ENCODE measurements around the gene RIPOR2.

DNA sequence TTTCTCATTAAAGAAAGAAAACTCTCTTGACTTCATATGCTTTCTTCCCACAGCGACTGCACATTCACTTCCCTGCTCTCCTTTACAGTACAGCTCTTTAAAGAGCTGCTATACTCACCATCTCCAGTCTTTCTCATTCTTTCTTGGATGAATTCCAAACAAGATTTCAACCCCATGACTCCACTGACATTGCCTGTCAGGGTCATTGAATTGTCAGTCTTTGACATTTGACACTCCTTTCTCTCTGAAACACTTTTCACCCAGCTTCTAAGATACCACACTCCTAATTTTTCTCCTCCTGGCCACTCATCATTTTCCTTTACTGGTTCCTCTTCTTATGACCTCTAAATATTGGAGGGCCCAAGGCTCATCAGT lies 136.2 kb downstream of the RIPOR2 start:
- TF ChIP-seq, protein P1, sequence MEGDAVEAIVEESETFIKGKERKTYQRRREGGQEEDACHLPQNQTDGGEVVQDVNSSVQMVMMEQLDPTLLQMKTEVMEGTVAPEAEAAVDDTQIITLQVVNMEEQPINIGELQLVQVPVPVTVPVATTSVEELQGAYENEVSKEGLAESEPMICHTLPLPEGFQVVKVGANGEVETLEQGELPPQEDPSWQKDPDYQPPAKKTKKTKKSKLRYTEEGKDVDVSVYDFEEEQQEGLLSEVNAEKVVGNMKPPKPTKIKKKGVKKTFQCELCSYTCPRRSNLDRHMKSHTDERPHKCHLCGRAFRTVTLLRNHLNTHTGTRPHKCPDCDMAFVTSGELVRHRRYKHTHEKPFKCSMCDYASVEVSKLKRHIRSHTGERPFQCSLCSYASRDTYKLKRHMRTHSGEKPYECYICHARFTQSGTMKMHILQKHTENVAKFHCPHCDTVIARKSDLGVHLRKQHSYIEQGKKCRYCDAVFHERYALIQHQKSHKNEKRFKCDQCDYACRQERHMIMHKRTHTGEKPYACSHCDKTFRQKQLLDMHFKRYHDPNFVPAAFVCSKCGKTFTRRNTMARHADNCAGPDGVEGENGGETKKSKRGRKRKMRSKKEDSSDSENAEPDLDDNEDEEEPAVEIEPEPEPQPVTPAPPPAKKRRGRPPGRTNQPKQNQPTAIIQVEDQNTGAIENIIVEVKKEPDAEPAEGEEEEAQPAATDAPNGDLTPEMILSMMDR (IDR thresholded peaks at IDR 0.05) = no peak
- no peak for TF ChIP-seq EP300 (IDR thresholded peaks at IDR 0.05)

Data from tibial nerve (tissue), 4 donors.